NK-92 (cell line): ENCODE results near the gene PLEKHM1.
"Not testable (repeated sequence)": the region's sequence is repeated elsewhere in the genome, so short reads cannot be mapped to it uniquely, and the experiment has no call there.

Source experiments
- DNase-seq: peaks from one replicate; lab custom pipeline; 2025; ENCODE audit not compliant: unreplicated experiment; lab: John Stamatoyannopoulos, UW

The PLEKHM1 gene

GRCh38 chr17:45490615-45491433 lies at the start of gene PLEKHM1:
PLEKHM1 (minus strand) TSS chr17:45490721; CDS start chr17:45482484, 8,237 bp downstream.
- not testable (repeated sequence) for DNase-seq

GRCh38 chr17:45538168-45538567 lies 47.6 kb upstream of the PLEKHM1 start:
- not testable (repeated sequence) for DNase-seq

GRCh38 chr17:45506072-45506471 lies 15.6 kb upstream of the PLEKHM1 start:
- not testable (repeated sequence) for DNase-seq

- not testable (repeated sequence) for DNase-seq
Measured at GRCh38 chr17:45505183-45505582, 14.7 kb upstream of the PLEKHM1 start.

GRCh38 chr17:45501092-45501707 lies 10.7 kb upstream of the PLEKHM1 start:
- not testable (repeated sequence) for DNase-seq

- not testable (repeated sequence) for DNase-seq
Measured at GRCh38 chr17:45500478-45500877, 10.0 kb upstream of the PLEKHM1 start.

- DNase-seq = not testable (repeated sequence)
Measured at GRCh38 chr17:45499208-45499607, 8.7 kb upstream of the PLEKHM1 start.

- not testable (repeated sequence) for DNase-seq
Measured at GRCh38 chr17:45498377-45498776, 7.9 kb upstream of the PLEKHM1 start.

GRCh38 chr17:45497449-45497848 lies 6.9 kb upstream of the PLEKHM1 start:
- not testable (repeated sequence) for DNase-seq

GRCh38 chr17:45496507-45496906 lies 6.0 kb upstream of the PLEKHM1 start:
- DNase-seq = not testable (repeated sequence)

GRCh38 chr17:45494556-45494955 lies 4.0 kb upstream of the PLEKHM1 start:
- not testable (repeated sequence) for DNase-seq

- not testable (repeated sequence) for DNase-seq
Measured at GRCh38 chr17:45492156-45492555, 1.6 kb upstream of the PLEKHM1 start.

- not testable (repeated sequence) for DNase-seq
Measured at GRCh38 chr17:45490198-45490597, 323 bp downstream of the PLEKHM1 start.

GRCh38 chr17:45487704-45488103 lies 2.8 kb downstream of the PLEKHM1 start:
- not testable (repeated sequence) for DNase-seq

- not testable (repeated sequence) for DNase-seq
Measured at GRCh38 chr17:45483591-45484216, 6.8 kb downstream of the PLEKHM1 start.

GRCh38 chr17:45483177-45483576 lies 7.3 kb downstream of the PLEKHM1 start:
- not testable (repeated sequence) for DNase-seq

GRCh38 chr17:45482317-45482716 lies 8.2 kb downstream of the PLEKHM1 start:
- not testable (repeated sequence) for DNase-seq

- DNase-seq = not testable (repeated sequence)
Measured at GRCh38 chr17:45475436-45475835, 15.1 kb downstream of the PLEKHM1 start.

GRCh38 chr17:45472249-45472648 lies 18.3 kb downstream of the PLEKHM1 start:
- DNase-seq = not testable (repeated sequence)

GRCh38 chr17:45469204-45469563 lies 21.3 kb downstream of the PLEKHM1 start:
- DNase-seq = not testable (repeated sequence)
